ENCODE measurements around the gene SLX9.

Gene SLX9

DNA sequence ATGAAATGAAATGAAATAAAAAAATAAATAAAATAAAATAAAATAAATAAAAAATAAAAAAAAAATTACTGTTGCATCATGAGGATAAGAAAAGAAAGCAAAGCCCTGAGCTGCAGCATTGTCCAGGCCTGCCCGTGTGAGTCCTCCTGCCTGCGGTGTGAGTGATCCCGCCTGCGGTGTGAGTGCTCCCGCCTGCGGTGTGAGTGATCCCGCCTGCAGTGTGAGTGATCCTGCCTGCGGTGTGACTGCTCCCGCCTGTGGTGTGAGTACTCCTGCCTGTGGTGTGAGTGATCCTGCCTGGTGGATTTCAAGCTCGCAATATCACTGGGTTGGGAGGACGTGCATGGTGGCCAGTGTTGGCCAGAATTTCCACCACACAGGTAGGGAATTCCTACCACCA, 44.0 kb upstream of the SLX9 start:
- Histone ChIP-seq H3K4me1 (ENCODE audit: control insufficient read depth in 1 of 2, insufficient read depth in 2 of 2, low read length in 2 of 2) (peaks cover 11 to 15% of the 10 kb centered on the region in 2 donors), H3K9me3 (ENCODE audit: control insufficient read depth in 1 of 2, low read length in 2 of 2) (no peaks in the 10 kb centered on the region)

GRCh38 chr21:44896561-44897286, 43.1 kb upstream of the SLX9 start:
- Histone ChIP-seq H3K36me3 (ENCODE audit: control insufficient read depth in 1 of 2, insufficient read depth in 2 of 2, low read length in 2 of 2) (peaks cover 0 to 17% of the 10 kb centered on the region in 2 donors), H3K4me3 (ENCODE audit: low read depth in 1 of 2, low read length in 2 of 2) (no peak overlapping the region), H3K4me1 (ENCODE audit: control insufficient read depth in 1 of 2, insufficient read depth in 2 of 2, low read length in 2 of 2) (peaks cover 11 to 15% of the 10 kb centered on the region in 2 donors), H3K9ac (ENCODE audit: low read depth in 1 of 2, low read length in 2 of 2) (no peak overlapping the region), H3K27ac (ENCODE audit: low read depth, low read length) (no peak overlapping the region), H3K9me3 (ENCODE audit: control insufficient read depth in 1 of 2, low read length in 2 of 2) (no peaks in the 10 kb centered on the region), H3K27me3 (ENCODE audit: control insufficient read depth in 1 of 2, insufficient read depth in 2 of 2, low read length in 2 of 2) (peaks cover 0 to 10% of the 10 kb centered on the region in 2 donors)

More for the DNA sequence above, 44.0 kb upstream of the SLX9 start:
- H3K27ac ChIP-seq (ENCODE audit: low read depth, low read length) = no peak overlapping the region
- peaks cover 0 to 11% of the 10 kb centered on the region in 2 donors for H3K27me3 ChIP-seq (ENCODE audit: control insufficient read depth in 1 of 2, insufficient read depth in 2 of 2, low read length in 2 of 2)
- H3K4me3 ChIP-seq (ENCODE audit: low read depth in 1 of 2, low read length in 2 of 2) = no peak overlapping the region
- peaks cover 0 to 9% of the 10 kb centered on the region in 2 donors for H3K36me3 ChIP-seq (ENCODE audit: control insufficient read depth in 1 of 2, insufficient read depth in 2 of 2, low read length in 2 of 2)
- no peak overlapping the region for H3K9ac ChIP-seq (ENCODE audit: low read depth in 1 of 2, low read length in 2 of 2)

- no peak overlapping the region for H3K9ac ChIP-seq (ENCODE audit: low read depth in 1 of 2, low read length in 2 of 2)
- H3K27me3 ChIP-seq (ENCODE audit: control insufficient read depth in 1 of 2, insufficient read depth in 2 of 2, low read length in 2 of 2) = peaks cover 0 to 6% of the 10 kb centered on the region in 2 donors
- H3K4me1 ChIP-seq (ENCODE audit: control insufficient read depth in 1 of 2, insufficient read depth in 2 of 2, low read length in 2 of 2) = peaks cover 11 to 15% of the 10 kb centered on the region in 2 donors
- no peaks in the 10 kb centered on the region for H3K9me3 ChIP-seq (ENCODE audit: control insufficient read depth in 1 of 2, low read length in 2 of 2)
- no peak overlapping the region for H3K4me3 ChIP-seq (ENCODE audit: low read depth in 1 of 2, low read length in 2 of 2)
- H3K27ac ChIP-seq (ENCODE audit: low read depth, low read length) = no peak overlapping the region
- H3K36me3 ChIP-seq (ENCODE audit: control insufficient read depth in 1 of 2, insufficient read depth in 2 of 2, low read length in 2 of 2) = peaks cover 6 to 24% of the 10 kb centered on the region in 2 donors
These were observed 42.4 kb upstream of the SLX9 start for GRCh38 chr21:44897326-44898010.

GRCh38 chr21:44898011-44898488, 41.8 kb upstream of the SLX9 start:
- H3K27me3 ChIP-seq (ENCODE audit: control insufficient read depth in 1 of 2, insufficient read depth in 2 of 2, low read length in 2 of 2) = peaks cover 0 to 6% of the 10 kb centered on the region in 2 donors
- H3K27ac ChIP-seq (ENCODE audit: low read depth, low read length) = no peak overlapping the region
- H3K4me1 ChIP-seq (ENCODE audit: control insufficient read depth in 1 of 2, insufficient read depth in 2 of 2, low read length in 2 of 2) = peaks cover 11 to 15% of the 10 kb centered on the region in 2 donors
- no peak overlapping the region for H3K9ac ChIP-seq (ENCODE audit: low read depth in 1 of 2, low read length in 2 of 2)
- H3K4me3 ChIP-seq (ENCODE audit: low read depth in 1 of 2, low read length in 2 of 2) = no peak overlapping the region
- H3K36me3 ChIP-seq (ENCODE audit: control insufficient read depth in 1 of 2, insufficient read depth in 2 of 2, low read length in 2 of 2) = peaks cover 6 to 28% of the 10 kb centered on the region in 2 donors
- H3K9me3 ChIP-seq (ENCODE audit: control insufficient read depth in 1 of 2, low read length in 2 of 2) = no peaks in the 10 kb centered on the region

- Histone ChIP-seq H3K27ac (ENCODE audit: low read depth, low read length) (no peak overlapping the region), H3K9me3 (ENCODE audit: control insufficient read depth in 1 of 2, low read length in 2 of 2) (no peaks in the 10 kb centered on the region), H3K4me3 (ENCODE audit: low read depth in 1 of 2, low read length in 2 of 2) (no peak overlapping the region), H3K9ac (ENCODE audit: low read depth in 1 of 2, low read length in 2 of 2) (no peak overlapping the region), H3K36me3 (ENCODE audit: control insufficient read depth in 1 of 2, insufficient read depth in 2 of 2, low read length in 2 of 2) (peaks cover 6 to 28% of the 10 kb centered on the region in 2 donors), H3K4me1 (ENCODE audit: control insufficient read depth in 1 of 2, insufficient read depth in 2 of 2, low read length in 2 of 2) (peaks cover 11 to 15% of the 10 kb centered on the region in 2 donors), H3K27me3 (ENCODE audit: control insufficient read depth in 1 of 2, insufficient read depth in 2 of 2, low read length in 2 of 2) (peaks cover 0 to 6% of the 10 kb centered on the region in 2 donors)
These were observed 40.7 kb upstream of the SLX9 start for GRCh38 chr21:44898851-44899767.

GRCh38 chr21:44899768-44900558, 39.9 kb upstream of the SLX9 start:
- Histone ChIP-seq H3K27me3 (ENCODE audit: control insufficient read depth in 1 of 2, insufficient read depth in 2 of 2, low read length in 2 of 2) (peaks cover 0 to 6% of the 10 kb centered on the region in 2 donors), H3K9ac (ENCODE audit: low read depth in 1 of 2, low read length in 2 of 2) (no peak overlapping the region), H3K4me3 (ENCODE audit: low read depth in 1 of 2, low read length in 2 of 2) (no peak overlapping the region), H3K36me3 (ENCODE audit: control insufficient read depth in 1 of 2, insufficient read depth in 2 of 2, low read length in 2 of 2) (peaks cover 6 to 28% of the 10 kb centered on the region in 2 donors), H3K27ac (ENCODE audit: low read depth, low read length) (no peak overlapping the region), H3K9me3 (ENCODE audit: control insufficient read depth in 1 of 2, low read length in 2 of 2) (no peaks in the 10 kb centered on the region), H3K4me1 (ENCODE audit: control insufficient read depth in 1 of 2, insufficient read depth in 2 of 2, low read length in 2 of 2) (peaks cover 11 to 15% of the 10 kb centered on the region in 2 donors)

- H3K9me3 ChIP-seq (ENCODE audit: control insufficient read depth in 1 of 2, low read length in 2 of 2) = no peaks in the 10 kb centered on the region
- H3K4me1 ChIP-seq (ENCODE audit: control insufficient read depth in 1 of 2, insufficient read depth in 2 of 2, low read length in 2 of 2) = peaks cover 11 to 15% of the 10 kb centered on the region in 2 donors
- H3K27me3 ChIP-seq (ENCODE audit: control insufficient read depth in 1 of 2, insufficient read depth in 2 of 2, low read length in 2 of 2) = peaks cover 0 to 6% of the 10 kb centered on the region in 2 donors
- peaks cover 6 to 28% of the 10 kb centered on the region in 2 donors for H3K36me3 ChIP-seq (ENCODE audit: control insufficient read depth in 1 of 2, insufficient read depth in 2 of 2, low read length in 2 of 2)
- no peak overlapping the region for H3K4me3 ChIP-seq (ENCODE audit: low read depth in 1 of 2, low read length in 2 of 2)
- no peak overlapping the region for H3K9ac ChIP-seq (ENCODE audit: low read depth in 1 of 2, low read length in 2 of 2)
- H3K27ac ChIP-seq (ENCODE audit: low read depth, low read length) = no peak overlapping the region
These were observed 39.1 kb upstream of the SLX9 start for GRCh38 chr21:44900559-44901251.

- Histone ChIP-seq H3K9ac (ENCODE audit: low read depth in 1 of 2, low read length in 2 of 2) (no peak overlapping the region), H3K9me3 (ENCODE audit: control insufficient read depth in 1 of 2, low read length in 2 of 2) (no peaks in the 10 kb centered on the region), H3K27ac (ENCODE audit: low read depth, low read length) (no peak overlapping the region), H3K4me1 (ENCODE audit: control insufficient read depth in 1 of 2, insufficient read depth in 2 of 2, low read length in 2 of 2) (peaks cover 11 to 15% of the 10 kb centered on the region in 2 donors), H3K27me3 (ENCODE audit: control insufficient read depth in 1 of 2, insufficient read depth in 2 of 2, low read length in 2 of 2) (peaks cover 0 to 6% of the 10 kb centered on the region in 2 donors), H3K4me3 (ENCODE audit: low read depth in 1 of 2, low read length in 2 of 2) (no peak overlapping the region), H3K36me3 (ENCODE audit: control insufficient read depth in 1 of 2, insufficient read depth in 2 of 2, low read length in 2 of 2) (peaks cover 6 to 28% of the 10 kb centered on the region in 2 donors)
These were observed 38.3 kb upstream of the SLX9 start for GRCh38 chr21:44901391-44902074.

All from duodenal mucosa (tissue), 2 donors.